A673 (cell line): Measurements from ENCODE around the gene DMRT3. TPM values are rescaled to one million over a fixed set of nuclear protein-coding genes. Genes with fewer than 3 reads are reported as not detected.
A peak's percentile ranks its signal among the peaks of the same experiment; 100 is the strongest.

ENCODE experiments used
- BruUV-seq: library from RNA; stranded (reverse); fragments of 400-500 nt; replicated peaks from 2 replicates; lab custom pipeline; 2021; lab: Mats Ljungman, UMichigan
- CTCF ChIA-PET: fragments of 300-600 bp; sonication (Branson Sonifier 250); formaldehyde crosslinking; loops from one replicate; lab custom pipeline; 2022; ENCODE audit warnings: antibody characterized with exemption; lab: Charles Lee
- POLR2A ChIA-PET: fragments of 300-600 bp; sonication (Branson Sonifier 250); formaldehyde crosslinking; loops from one replicate; lab custom pipeline; 2022; ENCODE audit warnings: antibody characterized with exemption; ENCODE audit not compliant: low non-redundant PET; lab: Charles Lee
- DNase-seq: peaks from one replicate; pipeline ENCODE4 v3.0.0-alpha.2; 2015; ENCODE audit warnings: low spot score
- H3K27ac ChIP-seq: fragments of 200-600 bp; sonication (generic); 2 replicates; pipeline ENCODE4 v1.5.1; 2016; ENCODE audit warnings: mixed run types, low read depth, mild to moderate bottlenecking, mixed read lengths, antibody characterized with exemption, low read length; ENCODE audit not compliant: poor library complexity, severe bottlenecking
- H3K27me3 ChIP-seq: fragments of 200-600 bp; sonication (generic); replicated peaks from 2 replicates; pipeline ENCODE4 v1.6.1; 2017; ENCODE audit warnings: mixed run types, low read depth, mild to moderate bottlenecking, mixed read lengths, antibody characterized with exemption, low read length; ENCODE audit not compliant: insufficient read depth, poor library complexity
- H3K36me3 ChIP-seq: fragments of 200-600 bp; sonication (generic); 2 replicates; pipeline ENCODE4 v1.6.1; 2016; ENCODE audit warnings: mixed run types, mild to moderate bottlenecking, mixed read lengths, antibody characterized with exemption, low read length; ENCODE audit not compliant: insufficient read depth, poor library complexity, severe bottlenecking
- H3K4me1 ChIP-seq: fragments of 200-600 bp; sonication (generic); 2 replicates; pipeline ENCODE4 v1.6.1; 2017; ENCODE audit warnings: mixed run types, mild to moderate bottlenecking, mixed read lengths, antibody characterized with exemption, low read length; ENCODE audit not compliant: insufficient read depth, poor library complexity, severe bottlenecking
- H3K4me3 ChIP-seq: fragments of 200-600 bp; sonication (generic); 2 replicates; pipeline ENCODE4 v1.5.1; 2016; ENCODE audit warnings: low read depth, mixed run types, mild to moderate bottlenecking, mixed read lengths, low read length; ENCODE audit not compliant: poor library complexity, severe bottlenecking
- H3K9me3 ChIP-seq: fragments of 200-600 bp; sonication (generic); 2 replicates; pipeline ENCODE4 v1.6.1; 2016; ENCODE audit warnings: mixed run types, low read depth, mild to moderate bottlenecking, mixed read lengths, antibody characterized with exemption, low read length; ENCODE audit not compliant: poor library complexity, severe bottlenecking
- CTCF ChIP-seq: fragments of 300-800, 200-600 bp; sonication (generic); conservative IDR thresholded peaks from 2 replicates; pipeline ENCODE4 v1.5.1; 2017; ENCODE audit warnings: low read depth, mild to moderate bottlenecking, antibody characterized with exemption, low read length, moderate library complexity, mixed read lengths
- EZH2 ChIP-seq: fragments of 200-600 bp; sonication (generic); IDR thresholded peaks from 2 replicates; pipeline ENCODE4 v1.6.1; 2017; ENCODE audit warnings: borderline replicate concordance, low read depth, mild to moderate bottlenecking, mixed read lengths, antibody characterized with exemption, low read length; ENCODE audit not compliant: poor library complexity, severe bottlenecking
- intact Hi-C: fragments of 100-400 bp; cut with micrococcal nuclease; formaldehyde crosslinking; loops from one replicate; pipeline ENCODE4 v1.10.0; 2022; ENCODE audit not compliant: unreplicated experiment
- total RNA-seq: library from RNA; stranded (reverse); gene quantifications from 2 replicates; pipeline ENCODE4 v1.2.3, GENCODE V29; 2021

Gene DMRT3
- total RNA-seq, 1 experiment from 2014 or later: not detected

GRCh38 chr9:1018121-1018520 lies 41.7 kb downstream of the DMRT3 start:
- peaks cover 6% of the 10 kb centered on the region for H3K9me3 ChIP-seq
- intact Hi-C loops: loop anchor here (5.0 kb wide), 1 partner anchor 589 kb away; no protein-coding TSS in a partner anchor

GRCh38 chr9:1024112-1024511 lies 47.7 kb downstream of the DMRT3 start:
- TF ChIP-seq CTCF: no peak
- TF ChIP-seq EZH2: no peak
- DNase-seq: no peak
- ChIA-PET CTCF (no interaction called here), POLR2A (no interaction called here)
- no peaks in the 10 kb centered on the region for H3K4me1 ChIP-seq
- BruUV-seq: no TSS peak
- H3K4me3 ChIP-seq: no peak overlapping the region
- no peak overlapping the region for H3K27ac ChIP-seq
- intact Hi-C loops: no loop called here
- no peaks in the 10 kb centered on the region for H3K36me3 ChIP-seq
- H3K9me3 ChIP-seq: peaks cover 7% of the 10 kb centered on the region
- H3K27me3 ChIP-seq: peaks cover 38% of the 10 kb centered on the region

More at GRCh38 chr9:1018121-1018520, 41.7 kb downstream of the DMRT3 start:
- no TSS peak for BruUV-seq
- Histone ChIP-seq H3K27me3 (peaks cover 39% of the 10 kb centered on the region), H3K27ac (no peak overlapping the region), H3K4me1 (no peaks in the 10 kb centered on the region), H3K36me3 (no peaks in the 10 kb centered on the region), H3K4me3 (no peak overlapping the region)
- POLR2A ChIA-PET: no interaction called here
- no peak for TF ChIP-seq EZH2
- TF ChIP-seq CTCF: peak; percentile 40; the same call in 1 of the 2 replicates
- CTCF ChIA-PET: no interaction called here
- peak; percentile 18 for DNase-seq

- DNase-seq: no peak
- Histone ChIP-seq H3K9me3 (peaks cover 7% of the 10 kb centered on the region), H3K36me3 (no peaks in the 10 kb centered on the region), H3K27me3 (peaks cover 43% of the 10 kb centered on the region), H3K4me3 (no peak overlapping the region), H3K4me1 (no peaks in the 10 kb centered on the region), H3K27ac (no peak overlapping the region)
- ChIA-PET POLR2A (no interaction called here), CTCF (no interaction called here)
- intact Hi-C loops: no loop called here
- no peak for TF ChIP-seq EZH2
- TF ChIP-seq CTCF: no peak
- BruUV-seq: no TSS peak
Measured at GRCh38 chr9:1025131-1025530, 48.7 kb downstream of the DMRT3 start.
